SK-N-SH treated with all-trans-retinoic acid at 6 μM for 48 hours (cell line): ENCODE results near the gene RSKR.
"Not testable (repeated sequence)": the region's sequence is repeated elsewhere in the genome, so short reads cannot be mapped to it uniquely, and the experiment has no call there.

ENCODE experiments used
- ATAC-seq: fragments of 200-7000 bp; cut with Tn5 transposase; 3 replicates; pipeline ENCODE4 v1.9.1; 2020; ENCODE audit warnings: mild to moderate bottlenecking, moderate library complexity
- BACH2 ChIP-seq: fragments of 250-450 bp; sonication (Bioruptor Pico); IDR thresholded peaks from 2 replicates; pipeline ENCODE4 v1.9.0; 2021; ENCODE audit warnings: mild to moderate bottlenecking, borderline replicate concordance
- CREB5 ChIP-seq: fragments of 250-450 bp; sonication (Bioruptor Pico); IDR thresholded peaks from 2 replicates; pipeline ENCODE4 v1.5.1; 2020; ENCODE audit warnings: low read depth, mild to moderate bottlenecking, moderate library complexity
- CSDC2 ChIP-seq: fragments of 250-450 bp; sonication (Bioruptor Pico); IDR thresholded peaks from 2 replicates; pipeline ENCODE4 v1.5.0; 2020; ENCODE audit warnings: mild to moderate bottlenecking, moderate library complexity
- CSRNP3 ChIP-seq: fragments of 250-450 bp; sonication (Bioruptor Pico); IDR thresholded peaks from 2 replicates; pipeline ENCODE4 v1.5.1; 2021; ENCODE audit warnings: mild to moderate bottlenecking, moderate library complexity
- ESRRG ChIP-seq: fragments of 250-450 bp; sonication (Bioruptor Pico); IDR thresholded peaks from 2 replicates; pipeline ENCODE4 v1.6.1; 2021; ENCODE audit warnings: mild to moderate bottlenecking
- GLIS3 ChIP-seq: fragments of 250-450 bp; sonication (Bioruptor Pico); IDR thresholded peaks from 2 replicates; pipeline ENCODE4 v1.5.0; 2020; ENCODE audit warnings: mild to moderate bottlenecking, moderate library complexity
- ISL1 ChIP-seq: fragments of 250-450 bp; sonication (Bioruptor Pico); IDR thresholded peaks from 2 replicates; pipeline ENCODE4 v2.1.2; 2022; ENCODE audit warnings: mild to moderate bottlenecking, moderate library complexity
- OSR1 ChIP-seq: fragments of 250-450 bp; sonication (Bioruptor Pico); IDR thresholded peaks from 2 replicates; pipeline ENCODE4 v1.8.0; 2022; ENCODE audit warnings: moderate library complexity, mild to moderate bottlenecking, inconsistent platforms
- PATZ1 ChIP-seq: fragments of 250-450 bp; sonication (Bioruptor Pico); IDR thresholded peaks from 2 replicates; pipeline ENCODE4 v1.8.0; 2020; ENCODE audit warnings: mild to moderate bottlenecking, moderate library complexity, borderline replicate concordance
- POU6F1 ChIP-seq: fragments of 250-450 bp; sonication (Bioruptor Pico); IDR thresholded peaks from 2 replicates; pipeline ENCODE4 v1.8.0; 2021; ENCODE audit warnings: low read depth, mild to moderate bottlenecking, moderate library complexity, borderline replicate concordance
- TCF4 ChIP-seq: fragments of 250-450 bp; sonication (Bioruptor Pico); IDR thresholded peaks from 2 replicates; pipeline ENCODE4 v1.8.0; 2021; ENCODE audit warnings: mild to moderate bottlenecking, moderate library complexity, borderline replicate concordance
- TOX ChIP-seq: fragments of 250-450 bp; sonication (Bioruptor Pico); IDR thresholded peaks from 2 replicates; pipeline ENCODE4 v1.8.0; 2021; ENCODE audit warnings: mild to moderate bottlenecking, moderate library complexity, borderline replicate concordance
- TSHZ2 ChIP-seq: fragments of 250-450 bp; sonication (Bioruptor Pico); IDR thresholded peaks from 2 replicates; pipeline ENCODE4 v1.5.0; 2020; ENCODE audit warnings: mild to moderate bottlenecking, moderate library complexity
- ZFP3 ChIP-seq: fragments of 250-450 bp; sonication (Bioruptor Pico); IDR thresholded peaks from 2 replicates; pipeline ENCODE4 v1.5.0; 2020; ENCODE audit warnings: mild to moderate bottlenecking, moderate library complexity
- ZNF8 ChIP-seq: fragments of 450-650 bp; formaldehyde crosslinking; IDR thresholded peaks from 2 replicates; pipeline ENCODE4 v1.5.0; 2020; ENCODE audit warnings: mild to moderate bottlenecking, moderate library complexity

The RSKR gene

GRCh38 chr17:28662527-28662829 lies 48.5 kb upstream of the RSKR start:
- TF ChIP-seq ESRRG (no peak), TOX (CRISPR knock-in tag) (no peak), PATZ1 (CRISPR knock-in tag) (no peak), ZFP3 (CRISPR knock-in tag) (no peak), POU6F1 (no peak), TCF4 (CRISPR knock-in tag) (no peak), CSDC2 (CRISPR knock-in tag) (no peak), CSRNP3 (no peak), OSR1 (CRISPR knock-in tag) (no peak), CREB5 (CRISPR knock-in tag) (no peak), ZNF8 (no peak), BACH2 (CRISPR knock-in tag) (no peak), ISL1 (CRISPR knock-in tag) (no peak), TSHZ2 (no peak)
- ATAC-seq = peak; percentile 36

- ATAC-seq = peak; percentile 90
- TF ChIP-seq CREB5 (CRISPR knock-in tag) (0 out of 2 replicates have a peak, but pooled peaks have one; percentile 10), GLIS3 (CRISPR knock-in tag) (no peak), CSDC2 (CRISPR knock-in tag) (no peak)
Measured at GRCh38 chr17:28661635-28662526, 47.9 kb upstream of the RSKR start, which contains the start of the genes SDF2 and SUPT6H. SDF2 (minus strand) TSS chr17:28661906; CDS start chr17:28661876, 30 bp downstream. SUPT6H (plus strand) TSS chr17:28662205; CDS start chr17:28673402, 11,197 bp downstream.

GRCh38 chr17:28659497-28659881 lies 45.5 kb upstream of the RSKR start:
- ATAC-seq = not testable (repeated sequence)

- ATAC-seq = not testable (repeated sequence)
Measured at GRCh38 chr17:28658766-28659496, 44.9 kb upstream of the RSKR start.

GRCh38 chr17:28658342-28658741 lies 44.4 kb upstream of the RSKR start:
- not testable (repeated sequence) for ATAC-seq
